GM19455 (cell line): ENCODE results near the gene LEFTY2.
"Not testable (repeated sequence)": the region's sequence is repeated elsewhere in the genome, so short reads cannot be mapped to it uniquely, and the experiment has no call there.

ENCODE experiments used
- ATAC-seq: cut with Tn5 transposase; IDR thresholded peaks from one replicate; pipeline ENCODE4 v1.9.1; 2021; ENCODE audit not compliant: unreplicated experiment

LEFTY2 gene

GRCh38 chr1:225931270-225932136 lies 9.5 kb downstream of the LEFTY2 start:
- ATAC-seq = no peak

GRCh38 chr1:225930566-225930965 lies 10.5 kb downstream of the LEFTY2 start:
- no peak for ATAC-seq

- ATAC-seq = not testable (repeated sequence)
Observed at GRCh38 chr1:225929462-225929861, 11.6 kb downstream of the LEFTY2 start.

- ATAC-seq = no peak
Observed at GRCh38 chr1:225928186-225929175, 12.5 kb downstream of the LEFTY2 start.

- no peak for ATAC-seq
Observed at GRCh38 chr1:225926551-225927113, 14.4 kb downstream of the LEFTY2 start.

- ATAC-seq = peak; percentile 98
Observed at GRCh38 chr1:225923692-225924555, 17.1 kb downstream of the LEFTY2 start, which contains the start of gene PYCR2. Gene PYCR2, minus strand, starts transcription at chr1:225924250. Its CDS starts 140 bp downstream, at chr1:225924110.

GRCh38 chr1:225923381-225923691 lies 17.7 kb downstream of the LEFTY2 start:
- no peak for ATAC-seq

GRCh38 chr1:225921734-225922709 lies 19.0 kb downstream of the LEFTY2 start:
- ATAC-seq = no peak

- ATAC-seq = no peak
Observed at GRCh38 chr1:225919906-225920305, 21.1 kb downstream of the LEFTY2 start.

GRCh38 chr1:225918280-225918679 lies 22.7 kb downstream of the LEFTY2 start:
- no peak for ATAC-seq

GRCh38 chr1:225917536-225917935 lies 23.5 kb downstream of the LEFTY2 start:
- no peak for ATAC-seq

GRCh38 chr1:225917101-225917500 lies 23.9 kb downstream of the LEFTY2 start:
- no peak for ATAC-seq

GRCh38 chr1:225915538-225915991 lies 25.5 kb downstream of the LEFTY2 start:
- no peak for ATAC-seq

- no peak for ATAC-seq
Observed at GRCh38 chr1:225914947-225915346, 26.1 kb downstream of the LEFTY2 start.

GRCh38 chr1:225914391-225914790 lies 26.6 kb downstream of the LEFTY2 start:
- ATAC-seq = no peak

- peak; percentile 87 for ATAC-seq
Observed at GRCh38 chr1:225911191-225912130, 29.6 kb downstream of the LEFTY2 start.

- ATAC-seq = no peak
Observed at GRCh38 chr1:225909477-225909876, 31.5 kb downstream of the LEFTY2 start.

- ATAC-seq = no peak
Observed at GRCh38 chr1:225908773-225909172, 32.2 kb downstream of the LEFTY2 start.
